Measurements from ENCODE around the gene PTPRO. TPM values are rescaled to one million over a fixed set of nuclear protein-coding genes. Genes with fewer than 3 reads are reported as not detected.

Gene PTPRO
- under 1 TPM; 0.47 to 0.63 TPM for total RNA-seq

DNA sequence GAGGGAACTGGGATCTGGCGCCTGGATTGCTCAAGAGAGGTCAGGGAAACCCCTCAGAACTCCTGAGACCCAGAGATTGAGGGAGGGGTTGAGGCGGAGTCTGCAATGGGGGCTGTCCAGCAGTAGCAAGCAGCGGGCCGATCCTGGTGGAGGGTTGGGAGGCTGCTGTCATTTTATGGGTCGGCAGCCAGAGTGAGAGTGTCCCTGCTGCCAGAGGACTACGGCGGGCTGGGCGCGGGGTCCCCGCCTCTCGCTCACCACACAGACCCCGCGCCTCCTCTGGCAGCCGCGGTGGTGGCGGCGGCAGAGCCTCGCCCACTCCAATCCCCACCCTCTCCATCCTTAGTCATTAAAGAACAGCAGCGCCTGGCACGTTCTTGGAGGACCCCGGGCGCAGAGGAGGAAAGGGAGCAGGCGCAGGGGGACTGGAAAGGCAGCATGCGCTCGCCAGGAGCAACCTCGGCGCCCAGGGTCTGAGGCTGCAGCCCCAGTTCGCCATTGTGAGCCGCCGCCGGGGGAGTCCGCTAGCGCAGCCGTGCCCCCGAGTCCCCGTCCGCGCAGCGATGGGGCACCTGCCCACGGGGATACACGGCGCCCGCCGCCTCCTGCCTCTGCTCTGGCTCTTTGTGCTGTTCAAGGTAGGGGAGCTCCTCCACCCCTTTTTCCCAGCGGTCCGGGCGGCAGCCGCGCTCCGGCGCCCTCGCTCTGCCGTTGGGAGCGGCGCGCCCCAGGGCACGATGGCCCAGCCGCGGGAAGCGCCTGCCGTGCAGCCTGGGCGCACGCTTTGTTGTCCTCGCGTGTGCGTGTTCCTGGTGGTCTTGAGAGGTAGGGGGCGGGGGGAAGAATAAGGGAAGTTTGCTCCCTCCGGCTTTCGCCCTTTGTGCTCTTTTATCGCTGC is at the start of gene PTPRO:
PTPRO (plus strand) TSS at position 345 of the 898 bp plus-strand sequence.
- Mint-ChIP-seq H3K4me3 (peak within 1 kb of the TSS; percentile 18), H3K27me3 (peaks cover 34% of the 10 kb centered on the region), H3K27ac (no peak within 1 kb of the TSS), H3K36me3 (ENCODE audit: low read depth) (no peaks in the 10 kb centered on the region), H3K4me1 (ENCODE audit: low read depth) (peaks cover 3% of the 10 kb centered on the region), H3K9me3 (no peaks in the 10 kb centered on the region)
- POLR2A ChIA-PET = no interaction called here
- TF ChIP-seq, protein P1, sequence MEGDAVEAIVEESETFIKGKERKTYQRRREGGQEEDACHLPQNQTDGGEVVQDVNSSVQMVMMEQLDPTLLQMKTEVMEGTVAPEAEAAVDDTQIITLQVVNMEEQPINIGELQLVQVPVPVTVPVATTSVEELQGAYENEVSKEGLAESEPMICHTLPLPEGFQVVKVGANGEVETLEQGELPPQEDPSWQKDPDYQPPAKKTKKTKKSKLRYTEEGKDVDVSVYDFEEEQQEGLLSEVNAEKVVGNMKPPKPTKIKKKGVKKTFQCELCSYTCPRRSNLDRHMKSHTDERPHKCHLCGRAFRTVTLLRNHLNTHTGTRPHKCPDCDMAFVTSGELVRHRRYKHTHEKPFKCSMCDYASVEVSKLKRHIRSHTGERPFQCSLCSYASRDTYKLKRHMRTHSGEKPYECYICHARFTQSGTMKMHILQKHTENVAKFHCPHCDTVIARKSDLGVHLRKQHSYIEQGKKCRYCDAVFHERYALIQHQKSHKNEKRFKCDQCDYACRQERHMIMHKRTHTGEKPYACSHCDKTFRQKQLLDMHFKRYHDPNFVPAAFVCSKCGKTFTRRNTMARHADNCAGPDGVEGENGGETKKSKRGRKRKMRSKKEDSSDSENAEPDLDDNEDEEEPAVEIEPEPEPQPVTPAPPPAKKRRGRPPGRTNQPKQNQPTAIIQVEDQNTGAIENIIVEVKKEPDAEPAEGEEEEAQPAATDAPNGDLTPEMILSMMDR (IDR thresholded peaks at IDR 0.05) = no peak
- DNase-seq = peak; percentile 2
- intact Hi-C loops (cut with micrococcal nuclease) = no loop called here
- ATAC-seq = peak; percentile 27
- CTCF ChIA-PET = no interaction called here

DNA sequence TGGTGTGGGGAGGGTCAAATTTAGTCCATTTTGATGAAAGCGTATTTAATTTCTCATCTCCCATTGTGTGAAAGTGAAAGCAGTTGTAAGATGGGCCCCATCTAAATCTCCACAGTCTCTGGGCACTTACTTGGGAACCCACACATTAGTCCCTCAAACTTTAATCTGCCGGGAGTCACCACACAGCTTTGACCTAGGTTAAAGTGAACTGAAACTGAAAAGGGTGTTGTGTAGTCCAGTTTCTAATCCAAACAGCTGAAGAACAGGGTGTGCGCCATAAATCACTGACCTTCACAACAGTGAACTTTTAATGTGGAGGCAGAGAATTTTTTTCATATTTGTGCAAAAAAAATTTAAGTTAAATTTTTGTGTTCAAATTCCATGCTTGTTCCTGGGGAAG is 48.4 kb upstream of the PTPRO start:
- H3K36me3 Mint-ChIP-seq (ENCODE audit: low read depth) = no peaks in the 10 kb centered on the region
- no peak overlapping the region for H3K27ac Mint-ChIP-seq
- POLR2A ChIA-PET = no interaction called here
- H3K4me1 Mint-ChIP-seq (ENCODE audit: low read depth) = peaks cover 3% of the 10 kb centered on the region
- intact Hi-C loops (cut with micrococcal nuclease) = no loop called here
- no peak overlapping the region for H3K4me3 Mint-ChIP-seq
- CTCF ChIA-PET = no interaction called here
- no peaks in the 10 kb centered on the region for H3K9me3 Mint-ChIP-seq
- DNase-seq = no peak
- no peak for ATAC-seq
- peaks cover 5% of the 10 kb centered on the region for H3K27me3 Mint-ChIP-seq
- TF ChIP-seq, protein P1 (IDR thresholded peaks at IDR 0.05) = no peak

DNA sequence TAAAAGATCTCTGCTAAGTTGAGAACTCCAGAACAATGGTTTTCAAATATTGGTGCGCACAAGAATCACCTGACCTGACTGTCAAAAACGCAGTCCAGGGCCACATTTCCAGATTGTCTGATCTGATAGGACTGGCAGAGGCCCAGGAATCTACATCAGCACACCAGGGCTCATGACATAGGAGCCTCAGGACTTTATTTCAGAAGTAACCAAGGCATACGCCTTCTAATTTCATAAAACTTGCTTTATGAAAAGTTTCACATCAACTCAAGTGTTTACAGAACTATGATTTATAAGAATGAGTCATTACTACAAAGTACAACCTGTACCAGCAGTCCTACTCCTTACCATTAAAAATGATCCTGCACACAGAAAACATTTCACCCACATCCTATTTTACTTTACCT is 47.7 kb upstream of the PTPRO start:
- H3K9me3 Mint-ChIP-seq = no peaks in the 10 kb centered on the region
- POLR2A ChIA-PET = no interaction called here
- intact Hi-C loops (cut with micrococcal nuclease) = no loop called here
- DNase-seq (no peak), ATAC-seq (no peak)
- H3K4me3 Mint-ChIP-seq = no peak overlapping the region
- TF ChIP-seq, protein P1 (IDR thresholded peaks at IDR 0.05) = no peak
- peaks cover 10% of the 10 kb centered on the region for H3K27me3 Mint-ChIP-seq
- no peaks in the 10 kb centered on the region for H3K36me3 Mint-ChIP-seq (ENCODE audit: low read depth)
- CTCF ChIA-PET = interaction anchor here (1.7 kb wide), 1 partner anchor 12 kb away, joined by 5 read pairs; no protein-coding TSS in a partner anchor
- H3K27ac Mint-ChIP-seq = no peak overlapping the region
- H3K4me1 Mint-ChIP-seq (ENCODE audit: low read depth) = peaks cover 8% of the 10 kb centered on the region

DNA sequence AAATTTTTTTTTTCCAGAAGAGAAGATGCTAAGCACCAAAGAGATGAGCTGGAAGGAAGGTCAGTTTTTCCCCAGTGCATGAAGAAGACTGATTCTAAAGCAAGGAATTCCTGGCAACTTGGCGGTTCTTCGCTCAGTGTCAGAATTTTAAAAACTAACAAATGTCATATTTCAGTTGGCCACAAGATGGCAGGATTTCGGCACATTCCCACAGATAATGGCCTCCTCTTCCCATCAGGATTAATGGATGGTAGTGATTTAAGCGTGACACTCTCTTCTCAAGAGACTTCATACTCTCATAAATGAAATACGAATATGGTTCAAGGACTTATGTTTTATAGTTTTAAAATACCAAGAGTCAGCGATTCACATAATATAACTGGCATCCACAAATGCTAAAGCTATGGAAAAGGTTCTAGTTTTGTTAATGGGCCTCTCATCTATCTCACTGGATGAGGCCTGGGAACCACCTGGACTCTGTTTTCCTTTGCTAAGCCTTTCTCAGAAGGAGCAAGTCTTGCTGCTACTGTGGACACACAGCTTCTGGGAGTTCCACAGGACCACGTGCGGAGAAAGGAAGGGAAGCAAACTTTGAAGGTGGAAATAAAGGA is 46.1 kb upstream of the PTPRO start:
- peaks cover 12% of the 10 kb centered on the region for H3K27me3 Mint-ChIP-seq
- ATAC-seq (no peak), DNase-seq (no peak)
- ChIA-PET CTCF (interaction anchor here (0.6 to 3.1 kb wide), 21 partner anchors 8 to 552 kb away, joined by 3 to 22 read pairs (median 3); partner anchors contain the start of gene RERG), POLR2A (no interaction called here)
- intact Hi-C loops (cut with micrococcal nuclease) = loop anchor here (2.0 to 5.0 kb wide), 2 partner anchors 247 to 306 kb away; no protein-coding TSS in a partner anchor
- H3K4me1 Mint-ChIP-seq (ENCODE audit: low read depth) = peaks cover 9% of the 10 kb centered on the region
- H3K27ac Mint-ChIP-seq = no peak overlapping the region
- H3K4me3 Mint-ChIP-seq = no peak overlapping the region
- H3K36me3 Mint-ChIP-seq (ENCODE audit: low read depth) = no peaks in the 10 kb centered on the region
- TF ChIP-seq, protein P1 (IDR thresholded peaks at IDR 0.05) = peak; percentile 79
- H3K9me3 Mint-ChIP-seq = no peaks in the 10 kb centered on the region

Measured in activated CD8-positive, alpha-beta T cell treated with anti-CD3 and anti-CD28 coated beads for 36 hours (primary cell).